GM21360 (cell line): ENCODE measurements around the gene ADGRL1.
"Not testable (repeated sequence)": the region's sequence is repeated elsewhere in the genome, so short reads cannot be mapped to it uniquely, and the experiment has no call there.

Experiments
- ATAC-seq: cut with Tn5 transposase; IDR thresholded peaks from one replicate; pipeline ENCODE4 v1.9.1; 2021; ENCODE audit warnings: mild to moderate bottlenecking, moderate library complexity; ENCODE audit not compliant: unreplicated experiment

Gene ADGRL1

GRCh38 chr19:14195216-14195615 lies 10.8 kb downstream of the ADGRL1 start:
- not testable (repeated sequence) for ATAC-seq

DNA sequence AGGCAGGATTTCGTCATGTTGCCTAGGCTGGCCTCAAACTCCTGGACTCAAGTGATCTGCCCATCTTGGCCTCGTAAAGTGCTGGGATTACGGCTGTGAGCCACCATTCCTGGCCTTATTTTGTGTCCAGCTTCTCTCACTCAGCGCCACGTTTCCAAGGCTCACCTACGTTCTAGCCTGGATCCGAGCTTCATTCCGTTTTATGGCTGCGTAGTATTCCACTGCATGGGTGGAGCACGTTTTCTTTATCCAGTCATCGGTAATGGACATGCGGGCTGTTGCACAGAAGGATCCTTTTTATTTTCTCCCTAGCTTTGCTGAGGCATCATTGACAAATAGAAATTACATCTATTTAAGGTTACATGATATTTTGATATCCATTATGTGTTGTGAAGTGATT lies 16.6 kb downstream of the ADGRL1 start:
- ATAC-seq, result no peak

DNA sequence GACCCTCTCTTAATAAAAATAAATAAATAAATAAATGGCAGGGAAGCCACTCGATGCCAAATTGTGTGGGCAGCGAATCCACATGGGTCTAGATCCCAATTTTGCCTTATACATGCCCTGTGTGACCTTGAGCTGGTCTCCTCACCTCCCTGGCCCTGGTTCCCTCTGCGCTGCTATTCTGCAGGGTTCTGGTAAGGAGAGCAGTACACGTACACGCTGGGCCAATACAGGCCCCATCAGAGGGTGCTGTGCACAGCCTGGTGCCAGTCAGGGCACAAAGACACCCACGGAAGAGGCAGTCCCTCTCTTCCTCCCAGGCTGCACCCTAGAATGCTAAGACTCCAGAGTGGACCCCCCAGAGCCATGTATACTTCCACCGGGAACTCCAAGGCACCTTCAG lies 17.9 kb downstream of the ADGRL1 start:
- not testable (repeated sequence) for ATAC-seq

DNA sequence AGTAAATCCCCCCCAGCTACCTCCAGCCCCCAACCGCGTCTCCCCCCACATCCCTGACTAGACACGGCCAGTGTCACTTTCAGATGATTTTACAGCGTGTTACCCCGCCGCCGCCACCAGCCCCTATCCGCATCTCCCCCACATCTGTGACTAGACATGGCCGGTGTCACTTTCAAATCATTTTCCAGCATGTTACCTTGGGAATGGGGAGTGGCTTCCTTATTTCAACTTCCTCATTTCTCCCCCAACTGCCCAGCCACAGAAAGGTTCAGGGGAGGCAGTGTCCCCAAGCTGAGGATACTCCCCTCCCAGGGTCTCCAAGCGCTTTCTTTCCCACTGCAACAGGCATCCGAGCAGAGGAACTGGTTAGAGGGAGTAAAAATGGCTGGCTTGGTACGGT lies 18.4 kb downstream of the ADGRL1 start:
- ATAC-seq, result no peak

GRCh38 chr19:14186684-14187083 lies 19.3 kb downstream of the ADGRL1 start:
- ATAC-seq, result not testable (repeated sequence)

GRCh38 chr19:14185691-14186090 lies 20.3 kb downstream of the ADGRL1 start:
- not testable (repeated sequence) for ATAC-seq

DNA sequence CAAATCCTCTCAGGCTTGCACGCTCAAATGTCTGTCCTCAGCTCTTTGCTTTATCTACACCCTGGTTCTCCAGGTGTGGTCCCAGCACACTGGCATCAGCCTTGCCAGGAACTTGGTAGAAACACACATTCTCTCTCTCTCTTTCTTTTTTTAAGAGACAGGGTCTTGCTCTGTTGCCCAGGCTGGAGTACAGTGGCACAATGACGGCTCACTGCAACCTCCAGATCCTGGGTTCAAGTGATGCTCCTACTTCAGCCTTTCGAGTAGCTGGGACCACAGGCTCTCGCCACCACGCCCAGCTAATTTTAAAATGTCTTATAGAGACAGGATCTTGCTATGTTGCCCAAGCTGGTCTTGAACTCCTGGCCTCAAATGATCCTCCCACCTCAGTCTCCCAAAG lies 20.8 kb downstream of the ADGRL1 start:
- ATAC-seq, result no peak

- no peak for ATAC-seq
Observed at GRCh38 chr19:14183741-14184350, 22.1 kb downstream of the ADGRL1 start.

DNA sequence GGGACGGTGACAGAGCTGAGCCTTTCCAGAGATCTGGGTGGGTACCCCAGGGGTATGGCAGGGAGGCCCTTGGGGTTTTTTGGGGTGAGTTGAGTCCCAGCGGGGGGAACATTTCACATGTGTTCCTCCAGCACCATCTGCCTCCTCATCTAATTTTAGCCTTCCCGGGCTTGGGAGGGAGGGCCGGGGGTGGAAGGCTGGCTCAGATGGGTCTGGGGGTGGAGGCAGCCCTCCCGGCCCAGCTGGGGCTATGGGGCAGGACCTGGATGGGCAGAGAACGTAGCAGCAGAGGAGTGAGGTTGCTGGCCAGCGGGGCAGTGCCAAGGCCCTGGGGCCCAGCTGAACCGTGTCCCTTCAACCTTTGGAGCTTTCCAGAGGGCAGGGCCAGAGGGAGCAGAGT lies 23.5 kb downstream of the ADGRL1 start:
- ATAC-seq, result no peak

- no peak for ATAC-seq
Observed at GRCh38 chr19:14181906-14182305, 24.1 kb downstream of the ADGRL1 start.

DNA sequence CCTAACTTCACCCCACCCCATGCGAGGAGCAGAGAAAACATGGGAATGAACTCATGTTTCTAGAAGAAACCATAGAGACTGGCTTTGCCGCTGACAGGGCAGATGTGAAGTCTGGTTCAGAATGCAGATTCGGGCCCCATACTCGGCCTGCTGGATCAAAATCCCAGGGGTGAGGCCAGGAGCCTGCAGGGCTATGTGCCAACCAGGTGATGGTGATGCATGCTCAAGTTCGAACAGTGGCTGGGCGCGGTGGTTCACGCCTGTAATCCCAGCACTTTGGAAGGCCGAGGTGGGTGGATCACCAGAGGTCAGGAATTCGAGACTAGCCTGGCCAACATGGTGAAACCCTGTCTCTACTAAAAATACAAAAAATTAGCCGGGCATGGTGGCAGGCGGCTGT lies 24.8 kb downstream of the ADGRL1 start:
- ATAC-seq, result not testable (repeated sequence)

DNA sequence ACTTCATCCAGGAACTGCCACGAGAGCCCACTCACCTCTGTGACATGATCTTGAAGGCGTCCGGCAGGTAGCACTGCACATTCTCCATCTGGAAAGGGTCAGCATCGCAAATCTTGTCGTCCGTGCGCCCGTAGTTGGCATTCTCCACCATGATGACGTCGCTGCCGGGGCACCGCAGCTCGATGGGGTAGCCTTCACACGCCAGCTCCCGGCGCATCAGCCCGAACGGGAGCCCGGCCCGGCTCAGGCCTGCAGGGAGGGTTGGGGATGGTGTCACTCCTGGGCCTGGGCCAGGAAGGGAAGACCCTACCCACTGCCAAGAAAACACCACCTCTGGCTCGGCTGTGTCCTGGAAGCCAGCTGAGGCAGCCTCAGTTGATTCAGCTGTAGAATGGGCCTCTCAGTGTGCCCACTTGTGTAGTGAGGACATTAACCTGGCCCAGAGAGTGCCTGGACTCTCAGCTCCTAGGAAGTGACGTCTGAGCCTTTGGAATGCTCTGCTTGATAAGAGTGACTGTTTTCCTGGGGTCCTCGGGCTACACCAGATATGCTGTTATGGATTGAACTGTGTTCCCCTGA lies 28.4 kb downstream of the ADGRL1 start:
- ATAC-seq, result no peak

DNA sequence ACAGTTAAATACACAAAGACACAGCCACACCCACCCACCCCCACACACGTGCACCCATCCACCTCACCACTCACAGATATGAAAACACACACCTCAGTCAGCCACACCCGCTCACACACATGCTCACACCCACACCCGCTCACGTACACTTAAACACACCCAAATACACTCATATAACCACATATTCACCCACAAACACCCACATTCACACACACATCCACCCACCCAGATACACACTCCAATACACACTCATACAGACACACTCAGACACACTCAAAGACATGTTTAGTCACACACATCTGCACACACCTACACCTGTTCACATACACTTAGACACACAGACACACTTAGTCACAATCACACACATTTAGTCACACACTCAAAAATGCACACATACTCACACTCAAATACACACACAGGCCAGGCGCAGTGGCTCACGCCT lies 30.6 kb downstream of the ADGRL1 start:
- no peak for ATAC-seq

- no peak for ATAC-seq
Observed at GRCh38 chr19:14174883-14175282, 31.1 kb downstream of the ADGRL1 start.

DNA sequence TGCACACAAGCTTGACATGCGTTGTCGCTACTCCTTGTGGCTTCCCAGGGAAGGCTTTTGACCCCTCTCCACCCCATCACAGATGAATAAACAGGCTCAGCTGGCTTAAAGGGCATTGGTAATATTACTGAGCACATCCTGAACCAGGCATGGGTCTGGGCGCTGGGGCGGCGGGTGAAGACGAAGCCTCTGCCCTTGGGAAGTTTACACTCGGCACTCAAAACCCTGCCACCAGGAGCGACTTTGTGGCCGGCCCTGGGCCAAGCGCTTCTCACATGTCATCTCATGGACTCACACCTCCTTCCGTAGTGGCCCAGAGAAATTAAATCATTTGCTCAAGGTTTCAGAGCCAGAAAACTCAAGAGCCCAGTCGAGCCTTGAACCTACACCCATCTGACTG lies 37.0 kb downstream of the ADGRL1 start:
- ATAC-seq, result no peak

GRCh38 chr19:14168259-14168972 lies 37.6 kb downstream of the ADGRL1 start:
- ATAC-seq, result no peak

DNA sequence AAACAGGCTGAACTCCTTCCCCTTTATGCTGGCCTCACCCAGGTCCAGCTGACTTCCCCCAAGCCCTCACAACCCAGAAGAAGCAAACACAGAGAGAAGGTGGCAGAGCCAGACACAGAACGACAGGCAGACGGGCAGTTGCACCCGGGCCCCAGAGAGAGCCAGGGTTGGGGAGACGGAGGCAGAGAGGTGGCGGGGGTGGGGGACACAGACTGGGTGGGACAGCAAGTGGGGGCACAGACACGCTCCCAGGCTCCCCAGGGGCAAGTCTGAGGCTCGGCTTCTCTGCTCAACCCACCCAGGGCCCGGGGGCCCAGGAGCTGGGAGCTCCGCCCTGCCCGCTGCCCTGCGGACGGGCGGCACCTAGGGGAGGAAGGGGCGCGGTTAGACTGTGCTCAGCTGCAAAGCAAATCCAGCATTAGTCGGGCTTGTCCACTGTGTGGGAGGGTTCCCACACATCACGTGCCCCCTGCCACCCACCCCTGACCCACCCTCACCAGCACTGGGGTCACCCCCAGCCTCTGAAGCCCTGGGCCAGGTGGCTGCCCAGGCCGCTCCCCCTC lies 38.3 kb downstream of the ADGRL1 start:
- no peak for ATAC-seq

DNA sequence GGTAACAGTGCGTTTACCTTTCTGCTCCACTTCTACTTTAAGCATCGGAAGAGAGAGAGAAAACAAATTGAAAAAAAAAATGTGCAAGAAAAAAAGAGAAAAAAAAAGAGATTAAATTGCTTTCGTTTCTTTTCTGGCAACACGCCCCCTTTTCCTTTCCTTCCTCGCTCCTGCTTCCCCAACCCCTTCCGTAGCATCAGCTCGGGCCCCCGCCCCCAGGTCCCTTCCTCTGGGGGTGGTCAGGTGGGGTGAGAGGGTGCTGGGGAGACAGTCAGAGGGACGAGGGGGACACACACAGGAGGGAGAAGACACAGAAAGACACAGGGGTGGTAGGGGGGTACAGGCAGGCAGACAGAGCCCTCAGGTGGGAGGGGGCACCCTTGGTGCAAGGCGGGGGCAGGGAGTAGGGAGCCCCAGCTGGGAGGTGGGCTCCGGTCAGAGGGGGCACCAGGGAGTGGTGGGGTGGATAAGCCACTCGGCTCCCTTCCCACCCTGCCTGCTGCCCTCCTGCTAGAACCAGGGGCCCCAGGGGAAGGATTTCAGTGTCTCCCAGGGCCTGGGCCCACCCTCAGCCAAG lies 38.9 kb downstream of the ADGRL1 start:
- no peak for ATAC-seq

DNA sequence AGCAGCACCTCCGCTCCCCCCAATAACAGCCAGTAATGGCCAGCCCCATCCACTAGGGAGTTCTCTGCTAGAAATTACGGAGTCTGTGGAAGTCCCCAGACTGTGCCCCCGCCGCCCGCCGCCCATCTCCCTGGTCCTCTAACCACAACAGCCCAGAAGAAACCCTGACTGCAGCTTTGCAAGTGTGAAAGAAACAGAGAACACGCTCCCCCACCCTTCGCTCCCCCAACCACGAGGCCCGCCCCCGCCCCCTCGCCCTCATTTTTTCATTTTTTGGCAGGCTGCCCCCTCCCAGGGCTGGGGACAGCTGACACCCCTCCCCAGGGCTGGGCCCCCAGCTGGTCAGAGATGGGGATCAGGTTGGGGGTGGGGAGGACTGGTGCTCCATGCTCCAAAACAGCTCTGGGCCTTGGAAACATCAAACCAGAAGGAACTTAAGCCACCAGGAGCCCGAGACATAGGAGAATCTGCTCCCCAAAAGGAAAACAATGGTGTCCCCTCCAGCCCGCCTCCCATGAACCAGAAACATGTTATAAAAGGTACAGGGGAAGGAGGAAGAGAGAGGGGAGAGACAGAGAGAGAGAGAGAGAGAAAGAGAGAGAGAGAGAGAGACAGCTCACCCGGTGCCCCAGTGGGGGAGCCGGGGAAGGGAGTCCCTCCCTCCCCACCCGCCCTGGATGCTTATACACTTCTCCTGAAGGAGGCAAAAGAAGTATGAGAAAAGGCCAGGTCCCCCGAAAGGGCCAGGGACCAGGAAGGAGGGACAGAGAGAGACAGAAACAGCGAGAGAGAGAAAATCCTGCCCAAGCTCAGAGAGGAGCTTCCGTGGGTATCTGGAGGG lies 39.8 kb downstream of the ADGRL1 start:
- no peak for ATAC-seq

DNA sequence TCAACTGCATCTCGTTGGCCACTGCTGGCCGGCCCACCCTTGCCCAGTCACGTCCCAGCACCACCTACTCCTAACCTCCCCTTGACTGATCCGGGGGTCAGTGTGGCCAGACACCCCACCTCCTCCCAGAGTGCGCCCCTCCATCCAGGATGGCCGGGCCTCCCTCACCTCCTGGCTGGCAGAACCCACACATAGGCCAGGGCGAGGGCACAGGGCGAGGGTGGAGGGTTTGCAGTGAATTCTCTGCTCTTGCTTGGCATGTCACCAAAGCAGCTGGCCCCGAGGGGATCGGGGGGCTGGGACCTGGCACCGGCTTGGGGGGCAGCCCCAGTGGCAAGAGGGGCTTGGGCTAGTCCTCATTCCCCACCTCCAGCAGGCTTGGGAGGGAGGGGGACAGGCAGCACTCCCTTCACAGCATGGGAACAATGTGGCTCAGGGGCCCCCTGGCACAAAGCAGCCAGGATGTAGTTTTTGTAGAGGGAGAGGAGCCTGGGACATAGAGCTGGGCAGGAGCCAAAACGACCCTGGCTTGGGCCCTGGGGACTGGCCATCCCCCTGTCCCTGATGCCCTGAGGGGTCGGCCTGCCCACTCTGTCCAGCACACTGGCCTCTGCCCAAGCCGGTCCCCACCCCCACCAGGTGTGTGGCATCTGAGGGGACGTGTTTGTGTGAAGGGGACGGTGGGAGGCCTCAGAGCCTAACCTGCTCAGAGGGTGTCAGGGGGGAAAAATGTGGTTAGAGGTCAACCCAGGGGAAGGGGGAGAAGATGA lies 41.1 kb downstream of the ADGRL1 start:
- no peak for ATAC-seq
